ENCODE measurements around the gene RETN.

The RETN gene

DNA sequence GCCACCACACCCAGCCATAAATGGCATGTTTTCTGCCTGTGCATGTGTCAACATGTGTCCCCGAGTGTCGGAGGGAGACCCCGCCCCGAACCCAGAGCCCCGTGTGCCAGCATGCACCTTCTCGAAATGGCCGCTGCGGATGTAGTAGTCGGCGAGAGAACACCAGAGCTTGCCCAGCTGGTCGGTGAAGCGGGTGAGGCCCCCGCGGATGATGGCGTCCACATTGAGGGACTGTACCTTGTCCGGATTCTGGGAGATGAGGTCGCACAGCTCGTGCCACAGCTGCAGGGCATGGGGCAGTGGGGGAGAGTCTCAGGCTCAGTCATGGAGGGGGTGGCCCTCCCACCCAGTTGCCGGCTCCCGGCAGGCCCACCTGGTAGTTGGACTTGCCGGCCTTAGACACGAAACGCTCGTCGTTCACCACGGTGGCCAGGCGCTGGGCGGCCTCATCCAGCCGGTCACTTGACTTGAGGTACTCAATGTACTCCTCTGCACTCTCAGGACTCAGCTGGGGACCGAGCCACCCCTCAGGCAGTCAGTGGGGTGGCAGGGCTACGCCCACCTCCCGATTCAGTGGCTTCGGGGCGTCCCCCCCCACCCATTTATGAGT lies 43.0 kb upstream of the RETN start:
- no peak for TF ChIP-seq EZH2phosphoT487 (IDR thresholded peaks at IDR 0.05; ENCODE audit: borderline replicate concordance)
- TF ChIP-seq, protein P1, sequence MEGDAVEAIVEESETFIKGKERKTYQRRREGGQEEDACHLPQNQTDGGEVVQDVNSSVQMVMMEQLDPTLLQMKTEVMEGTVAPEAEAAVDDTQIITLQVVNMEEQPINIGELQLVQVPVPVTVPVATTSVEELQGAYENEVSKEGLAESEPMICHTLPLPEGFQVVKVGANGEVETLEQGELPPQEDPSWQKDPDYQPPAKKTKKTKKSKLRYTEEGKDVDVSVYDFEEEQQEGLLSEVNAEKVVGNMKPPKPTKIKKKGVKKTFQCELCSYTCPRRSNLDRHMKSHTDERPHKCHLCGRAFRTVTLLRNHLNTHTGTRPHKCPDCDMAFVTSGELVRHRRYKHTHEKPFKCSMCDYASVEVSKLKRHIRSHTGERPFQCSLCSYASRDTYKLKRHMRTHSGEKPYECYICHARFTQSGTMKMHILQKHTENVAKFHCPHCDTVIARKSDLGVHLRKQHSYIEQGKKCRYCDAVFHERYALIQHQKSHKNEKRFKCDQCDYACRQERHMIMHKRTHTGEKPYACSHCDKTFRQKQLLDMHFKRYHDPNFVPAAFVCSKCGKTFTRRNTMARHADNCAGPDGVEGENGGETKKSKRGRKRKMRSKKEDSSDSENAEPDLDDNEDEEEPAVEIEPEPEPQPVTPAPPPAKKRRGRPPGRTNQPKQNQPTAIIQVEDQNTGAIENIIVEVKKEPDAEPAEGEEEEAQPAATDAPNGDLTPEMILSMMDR (conservative IDR thresholded peaks at IDR 0.05; ENCODE audit: low read length) = no peak
- Histone ChIP-seq H3K79me2 (ENCODE audit: insufficient read depth, low read length) (peaks cover 47% of the 10 kb centered on the region), H3F3A (ENCODE audit: low read depth) (no peaks in the 10 kb centered on the region), H3K4me2 (ENCODE audit: low read depth, low read length, poor library complexity, severe bottlenecking) (no peak overlapping the region), H3K9ac (ENCODE audit: low read depth, low read length, poor library complexity, severe bottlenecking) (no peak overlapping the region), H4K20me1 (ENCODE audit: insufficient read depth, low read length, poor library complexity, severe bottlenecking) (peaks cover 19% of the 10 kb centered on the region), H3K9me2 (replicated peaks; ENCODE audit: low read depth, low read length) (no peaks in the 10 kb centered on the region), H3K36me3 (ENCODE audit: insufficient read depth, low read length) (peaks cover 28% of the 10 kb centered on the region; the same call in 1 of the 2 replicates), H3K4me1 (ENCODE audit: insufficient read depth, low read length, poor library complexity, severe bottlenecking) (peaks cover 6% of the 10 kb centered on the region), H3K27me3 (ENCODE audit: insufficient read depth, low read length, poor library complexity, severe bottlenecking) (no peaks in the 10 kb centered on the region), H3K4me3 (ENCODE audit: low read length, poor library complexity, severe bottlenecking) (no peak overlapping the region), H3K9me3 (ENCODE audit: insufficient read depth, low read depth, low read length) (no peaks in the 10 kb centered on the region), H2AFZ (ENCODE audit: low read length) (no peak overlapping the region)

DNA sequence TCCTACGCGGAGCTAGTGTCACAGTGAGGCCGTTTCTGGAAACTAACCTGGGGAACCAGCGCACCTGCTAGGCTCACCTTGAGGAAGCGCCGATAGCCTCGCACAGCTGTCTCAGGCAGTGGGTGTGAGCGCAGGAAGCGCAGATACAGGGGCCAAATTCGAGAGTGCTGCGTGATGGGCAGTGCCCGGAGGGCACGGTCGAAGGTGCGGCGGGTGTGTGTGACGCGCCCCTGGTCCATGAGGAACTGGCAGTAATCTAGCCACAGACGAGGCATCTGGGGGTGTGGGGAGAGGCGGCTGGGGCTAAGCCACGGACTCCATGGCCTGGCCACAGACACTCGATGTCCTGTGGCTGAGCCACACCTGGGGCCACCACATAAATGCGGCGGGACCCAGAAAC lies 41.7 kb upstream of the RETN start:
- Histone ChIP-seq H3K27me3 (ENCODE audit: insufficient read depth, low read length, poor library complexity, severe bottlenecking) (no peaks in the 10 kb centered on the region), H3K9ac (ENCODE audit: low read depth, low read length, poor library complexity, severe bottlenecking) (no peak overlapping the region), H3K4me3 (ENCODE audit: low read length, poor library complexity, severe bottlenecking) (no peak overlapping the region), H2AFZ (ENCODE audit: low read length) (no peak overlapping the region), H3K79me2 (ENCODE audit: insufficient read depth, low read length) (peaks cover 60% of the 10 kb centered on the region), H3K4me1 (ENCODE audit: insufficient read depth, low read length, poor library complexity, severe bottlenecking) (peaks cover 9% of the 10 kb centered on the region), H3K36me3 (ENCODE audit: insufficient read depth, low read length) (peaks cover 16% of the 10 kb centered on the region; the same call in 1 of the 2 replicates), H3K9me3 (ENCODE audit: insufficient read depth, low read depth, low read length) (no peaks in the 10 kb centered on the region), H4K20me1 (ENCODE audit: insufficient read depth, low read length, poor library complexity, severe bottlenecking) (peaks cover 19% of the 10 kb centered on the region), H3K9me2 (replicated peaks; ENCODE audit: low read depth, low read length) (no peaks in the 10 kb centered on the region), H3F3A (ENCODE audit: low read depth) (no peaks in the 10 kb centered on the region), H3K4me2 (ENCODE audit: low read depth, low read length, poor library complexity, severe bottlenecking) (peak overlapping the region; percentile 99)
- TF ChIP-seq EZH2phosphoT487 (IDR thresholded peaks at IDR 0.05; ENCODE audit: borderline replicate concordance) = no peak

DNA sequence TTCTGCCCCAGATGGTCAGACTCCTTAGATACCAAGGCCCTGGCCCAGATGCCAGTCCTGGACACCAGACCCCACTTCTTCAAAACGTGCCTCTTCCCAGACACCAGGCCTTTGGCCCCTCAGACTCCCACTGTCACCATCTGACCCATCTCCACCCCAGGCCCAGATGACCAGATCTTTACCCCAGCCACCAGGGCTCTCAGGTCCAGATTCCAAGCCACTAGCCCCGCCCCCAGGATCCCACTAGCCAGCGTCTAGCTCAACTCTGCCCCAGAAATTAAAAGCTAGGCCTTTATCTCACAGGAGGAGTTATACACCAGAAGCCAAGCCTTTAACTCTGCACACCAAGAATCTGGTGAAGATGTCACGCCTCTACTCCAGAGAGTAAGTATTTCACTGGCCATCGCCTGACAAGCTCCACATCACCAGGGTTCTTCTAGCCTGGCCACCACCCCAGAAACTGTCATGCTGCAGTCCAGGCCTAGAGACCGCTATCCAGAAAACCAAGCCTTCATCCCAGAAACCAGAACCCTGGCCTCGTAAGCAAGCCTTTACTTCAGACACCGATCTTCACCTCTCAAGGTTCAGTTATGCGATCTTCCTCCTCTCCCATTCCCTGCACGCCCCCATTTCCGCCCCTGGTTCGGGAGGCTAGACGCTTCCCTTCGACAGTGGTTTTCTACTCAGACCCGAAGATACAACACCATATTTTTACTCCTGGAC lies 40.1 kb upstream of the RETN start:
- H3K9me2 ChIP-seq (replicated peaks; ENCODE audit: low read depth, low read length) = no peaks in the 10 kb centered on the region
- H3F3A ChIP-seq (ENCODE audit: low read depth) = no peaks in the 10 kb centered on the region
- peaks cover 19% of the 10 kb centered on the region for H4K20me1 ChIP-seq (ENCODE audit: insufficient read depth, low read length, poor library complexity, severe bottlenecking)
- H3K9ac ChIP-seq (ENCODE audit: low read depth, low read length, poor library complexity, severe bottlenecking) = peak overlapping the region; percentile 92
- H3K4me1 ChIP-seq (ENCODE audit: insufficient read depth, low read length, poor library complexity, severe bottlenecking) = peaks cover 9% of the 10 kb centered on the region
- TF ChIP-seq EZH2phosphoT487 (IDR thresholded peaks at IDR 0.05; ENCODE audit: borderline replicate concordance) = no peak
- TF ChIP-seq, protein P1 (conservative IDR thresholded peaks at IDR 0.05; ENCODE audit: low read length) = no peak
- H3K9me3 ChIP-seq (ENCODE audit: insufficient read depth, low read depth, low read length) = no peaks in the 10 kb centered on the region
- H3K27me3 ChIP-seq (ENCODE audit: insufficient read depth, low read length, poor library complexity, severe bottlenecking) = no peaks in the 10 kb centered on the region
- H2AFZ ChIP-seq (ENCODE audit: low read length) = peak overlapping the region; percentile 71
- peak overlapping the region; percentile 92 for H3K4me3 ChIP-seq (ENCODE audit: low read length, poor library complexity, severe bottlenecking)
- H3K36me3 ChIP-seq (ENCODE audit: insufficient read depth, low read length) = peaks cover 3% of the 10 kb centered on the region; the same call in 1 of the 2 replicates
- peak overlapping the region; percentile 99 for H3K4me2 ChIP-seq (ENCODE audit: low read depth, low read length, poor library complexity, severe bottlenecking)
- H3K79me2 ChIP-seq (ENCODE audit: insufficient read depth, low read length) = peaks cover 62% of the 10 kb centered on the region

Measured in Loucy (cell line).